Hepatic stellate cell (primary cell): ENCODE results near the gene SHROOM1.

Experiments
- DNase-seq: peaks from one replicate; pipeline ENCODE4 v3.0.0; 2011; ENCODE audit warnings: low spot score

The SHROOM1 gene

DNA sequence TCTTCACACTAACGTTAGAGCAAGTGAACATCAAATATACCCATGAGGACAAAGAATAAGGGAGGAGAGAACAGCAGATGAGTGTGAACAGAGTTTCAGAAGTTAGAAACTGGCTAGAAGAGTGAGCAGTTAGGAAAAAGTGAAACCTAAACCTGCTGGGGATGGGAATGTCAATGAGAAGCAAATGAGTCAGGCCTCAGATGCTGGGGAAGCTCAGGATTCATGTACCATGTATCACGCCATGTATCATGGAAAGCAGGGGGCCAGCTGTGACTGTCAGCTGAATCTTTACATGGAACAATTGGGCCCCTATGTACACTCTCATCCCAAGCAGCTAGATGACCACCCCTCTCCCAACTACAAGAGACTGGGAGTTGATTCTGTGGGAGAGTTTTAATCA lies 19.6 kb upstream of the SHROOM1 start:
- DNase-seq: no peak

DNA sequence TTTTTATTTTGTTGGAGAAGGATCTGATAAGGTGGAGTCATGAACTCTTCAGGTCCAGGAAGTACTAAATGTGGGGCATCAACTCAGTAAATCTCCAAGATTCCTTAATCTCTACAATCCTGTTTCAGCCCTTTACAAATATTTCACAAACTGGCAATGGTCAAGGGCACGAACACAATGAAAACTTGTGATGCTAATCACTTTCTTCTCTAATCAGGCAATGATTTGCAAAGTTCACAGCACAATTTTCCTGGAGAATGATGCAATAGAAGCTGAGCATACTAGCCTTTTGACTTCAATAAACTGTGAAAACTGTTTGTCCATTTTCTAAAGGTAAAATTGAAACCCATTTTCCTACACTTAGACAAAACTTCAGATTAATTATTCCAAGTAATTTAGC lies 18.9 kb upstream of the SHROOM1 start:
- DNase-seq: no peak

GRCh38 chr5:132848270-132848669 lies 17.8 kb upstream of the SHROOM1 start:
- no peak for DNase-seq

GRCh38 chr5:132841305-132841704 lies 10.9 kb upstream of the SHROOM1 start:
- DNase-seq: no peak

GRCh38 chr5:132840896-132841295 lies 10.4 kb upstream of the SHROOM1 start:
- no peak for DNase-seq

DNA sequence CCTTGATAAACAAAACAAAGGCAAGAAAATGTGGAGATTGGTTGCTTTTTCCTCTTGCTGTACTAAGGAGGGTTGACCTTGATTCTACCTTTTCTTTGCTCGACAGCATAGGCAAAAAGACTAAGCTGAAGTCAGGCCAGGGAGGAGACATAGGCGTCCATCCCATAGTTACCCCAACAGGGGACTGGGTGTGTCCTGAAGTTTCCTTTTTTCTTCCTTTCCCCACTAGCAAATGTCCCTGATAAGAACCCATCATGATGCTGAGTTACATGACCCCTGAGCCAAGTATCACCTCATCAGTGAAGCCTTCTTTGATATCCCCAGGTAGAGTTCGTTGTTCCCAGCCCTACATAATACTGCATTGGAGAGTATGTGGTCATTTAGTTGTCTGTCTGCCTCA lies 9.9 kb upstream of the SHROOM1 start:
- DNase-seq: no peak

- DNase-seq: peak; percentile 59
Measured at GRCh38 chr5:132839426-132840301, 9.2 kb upstream of the SHROOM1 start.

GRCh38 chr5:132838516-132839282 lies 8.3 kb upstream of the SHROOM1 start:
- DNase-seq: no peak

DNA sequence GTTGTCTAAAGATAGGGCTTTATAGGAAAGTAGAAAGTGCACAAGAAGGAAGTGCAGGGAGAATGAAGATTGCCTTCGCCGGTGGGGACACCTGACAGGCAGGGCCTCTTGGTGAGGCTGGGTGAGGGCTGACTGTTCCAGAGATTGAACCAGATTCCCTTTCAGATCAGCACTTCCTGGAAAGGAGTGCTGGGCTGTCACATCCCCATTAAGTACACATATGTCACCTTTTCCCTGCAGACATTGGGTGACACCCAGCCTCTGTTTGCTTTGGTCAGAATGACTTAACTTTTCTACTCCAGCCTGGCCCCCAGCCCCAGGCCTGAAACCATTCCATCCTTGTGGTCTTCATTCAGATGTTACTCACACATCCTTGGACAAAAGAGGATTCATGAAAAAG lies 7.4 kb upstream of the SHROOM1 start:
- DNase-seq: no peak

DNA sequence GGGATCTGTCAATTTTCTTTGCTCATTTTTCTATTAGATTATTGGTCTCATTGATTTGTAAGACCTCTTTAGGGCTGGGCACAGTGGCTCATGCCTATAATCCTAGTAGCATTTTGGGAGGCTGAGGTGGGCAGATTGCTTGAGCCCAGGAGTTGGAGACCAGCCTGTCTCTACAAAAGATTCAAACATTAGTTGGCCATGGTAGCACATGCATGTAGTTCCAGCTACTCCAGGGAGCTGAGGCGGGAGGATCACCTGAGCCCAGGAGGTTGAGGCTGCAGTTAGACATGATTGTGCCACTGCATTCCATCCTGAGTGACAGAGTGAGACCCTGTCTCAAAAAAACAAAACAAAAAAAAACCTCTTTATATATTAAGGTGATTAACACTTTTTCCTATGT lies 6.4 kb upstream of the SHROOM1 start:
- DNase-seq: no peak

GRCh38 chr5:132834057-132834456 lies 3.6 kb upstream of the SHROOM1 start:
- DNase-seq: no peak

DNA sequence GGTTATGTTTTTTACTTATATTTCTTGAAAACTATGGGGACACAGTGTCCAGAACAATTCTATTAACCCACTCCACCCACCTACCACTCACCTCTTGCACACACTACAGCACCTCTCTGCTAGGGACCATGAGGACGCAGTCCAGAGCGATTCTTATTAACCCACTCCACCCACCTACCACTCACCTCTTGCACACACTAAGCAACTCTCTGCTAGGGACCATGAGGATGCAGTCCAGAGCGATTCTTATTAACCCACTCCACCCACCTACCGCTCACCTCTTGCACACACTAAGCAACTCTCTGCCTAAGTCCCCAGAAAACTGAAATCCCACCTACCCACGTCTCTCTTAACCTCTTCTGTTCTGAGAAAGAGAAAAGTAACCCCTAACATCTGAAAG lies 2.2 kb upstream of the SHROOM1 start:
- DNase-seq: no peak

GRCh38 chr5:132831095-132831860 lies 831 bp upstream of the SHROOM1 start:
- no peak for DNase-seq

GRCh38 chr5:132829742-132830435 lies 558 bp downstream of the SHROOM1 start:
- peak; percentile 91 for DNase-seq

DNA sequence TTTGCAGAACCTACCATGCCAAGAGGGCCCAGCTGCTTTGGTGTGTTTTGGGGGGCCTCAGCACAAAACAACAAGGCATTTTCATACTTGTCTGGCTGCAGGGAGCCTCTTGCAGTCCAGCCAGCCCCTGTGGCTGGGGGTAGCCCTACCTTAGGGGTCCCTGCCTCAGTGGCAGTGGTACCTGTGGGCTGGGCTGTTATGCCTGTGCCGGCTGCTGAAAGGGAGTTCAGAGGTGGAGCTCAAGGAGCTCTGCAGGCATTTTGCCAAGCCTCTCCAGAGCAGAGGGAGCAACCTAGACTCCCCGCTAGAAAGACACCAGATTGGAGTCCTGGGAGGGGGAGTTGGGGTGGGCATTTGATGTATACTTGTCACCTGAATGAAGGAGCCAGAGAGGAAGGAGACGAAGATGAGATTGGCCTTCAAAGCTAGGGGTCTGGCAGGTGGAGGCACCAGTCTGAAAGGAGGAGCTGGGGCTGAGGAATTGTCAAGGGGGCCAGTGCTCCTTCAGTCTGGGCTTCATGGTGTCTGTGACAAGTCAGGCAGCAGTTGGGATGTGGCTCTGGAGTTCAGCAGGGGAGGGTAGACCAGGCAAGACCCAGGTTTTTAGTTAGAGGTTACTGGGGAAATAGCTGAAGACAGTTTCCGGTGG lies 1.5 kb downstream of the SHROOM1 start:
- no peak for DNase-seq

DNA sequence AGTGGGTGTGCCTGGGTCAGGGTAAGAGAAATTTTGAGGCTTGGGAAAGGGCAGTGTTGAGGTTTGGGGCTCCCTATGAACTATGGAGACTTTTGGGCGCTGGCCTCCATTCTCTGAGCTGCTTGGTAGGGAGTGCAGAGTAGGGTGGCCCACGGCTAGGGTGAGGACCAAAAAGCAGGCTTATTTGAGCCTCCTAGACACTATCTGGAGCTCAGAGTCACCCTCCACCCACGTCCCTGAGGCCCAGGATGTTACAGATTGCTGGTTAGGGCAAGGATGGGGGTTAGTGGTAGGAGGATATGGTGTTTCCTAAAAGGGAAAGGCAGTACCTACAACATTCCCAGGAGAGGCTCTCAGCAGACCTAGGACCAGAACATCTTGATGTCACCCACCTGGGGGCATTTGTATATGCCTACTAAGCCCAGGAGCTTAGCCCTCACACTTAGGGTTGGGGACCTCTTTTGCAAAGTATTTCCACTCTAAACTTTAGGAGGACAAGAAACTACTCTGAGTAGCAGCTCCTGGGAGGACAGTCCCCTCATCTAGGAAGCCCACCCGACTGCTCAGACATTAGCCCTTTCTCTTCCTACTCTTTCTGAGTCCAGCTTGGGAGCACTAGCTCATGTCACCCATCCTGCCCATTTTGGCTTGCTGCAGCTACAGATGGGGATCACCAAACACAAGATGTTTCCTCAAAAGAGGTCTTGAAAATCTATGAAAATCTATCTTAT lies 2.3 kb downstream of the SHROOM1 start:
- DNase-seq: no peak

DNA sequence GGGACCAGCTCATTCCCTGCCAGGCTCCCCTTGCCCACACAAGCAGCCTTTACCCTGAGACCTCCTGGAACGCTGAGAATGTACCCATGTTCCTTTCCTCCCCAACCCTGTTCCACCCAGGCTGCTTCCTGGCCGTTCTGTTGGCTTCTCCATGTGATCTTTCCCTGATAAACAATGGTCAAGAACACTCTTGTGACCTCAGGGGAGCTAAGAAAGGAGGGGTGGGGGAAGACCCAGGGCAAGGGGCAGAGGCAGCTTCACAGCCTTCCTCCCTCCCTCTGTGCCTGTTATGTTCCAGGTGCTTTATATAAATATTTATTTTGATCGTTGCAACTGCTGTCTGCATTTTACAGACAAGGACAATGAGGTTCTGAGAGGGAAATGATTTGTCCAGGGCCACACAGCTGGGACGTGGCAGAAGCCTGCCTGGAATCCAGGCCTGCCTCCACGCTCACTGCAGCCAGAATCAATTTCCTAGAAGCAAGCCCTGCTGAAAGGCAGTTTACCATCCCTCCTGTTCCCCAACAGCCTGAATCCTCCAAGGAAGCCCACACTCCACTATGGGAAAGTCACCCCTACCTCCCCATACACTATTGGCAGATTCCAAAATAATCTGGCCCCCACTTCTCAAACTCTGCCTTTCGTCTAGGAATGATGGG lies 3.9 kb downstream of the SHROOM1 start:
- DNase-seq: no peak

- DNase-seq: no peak
Measured at GRCh38 chr5:132825834-132826391, 4.5 kb downstream of the SHROOM1 start.

DNA sequence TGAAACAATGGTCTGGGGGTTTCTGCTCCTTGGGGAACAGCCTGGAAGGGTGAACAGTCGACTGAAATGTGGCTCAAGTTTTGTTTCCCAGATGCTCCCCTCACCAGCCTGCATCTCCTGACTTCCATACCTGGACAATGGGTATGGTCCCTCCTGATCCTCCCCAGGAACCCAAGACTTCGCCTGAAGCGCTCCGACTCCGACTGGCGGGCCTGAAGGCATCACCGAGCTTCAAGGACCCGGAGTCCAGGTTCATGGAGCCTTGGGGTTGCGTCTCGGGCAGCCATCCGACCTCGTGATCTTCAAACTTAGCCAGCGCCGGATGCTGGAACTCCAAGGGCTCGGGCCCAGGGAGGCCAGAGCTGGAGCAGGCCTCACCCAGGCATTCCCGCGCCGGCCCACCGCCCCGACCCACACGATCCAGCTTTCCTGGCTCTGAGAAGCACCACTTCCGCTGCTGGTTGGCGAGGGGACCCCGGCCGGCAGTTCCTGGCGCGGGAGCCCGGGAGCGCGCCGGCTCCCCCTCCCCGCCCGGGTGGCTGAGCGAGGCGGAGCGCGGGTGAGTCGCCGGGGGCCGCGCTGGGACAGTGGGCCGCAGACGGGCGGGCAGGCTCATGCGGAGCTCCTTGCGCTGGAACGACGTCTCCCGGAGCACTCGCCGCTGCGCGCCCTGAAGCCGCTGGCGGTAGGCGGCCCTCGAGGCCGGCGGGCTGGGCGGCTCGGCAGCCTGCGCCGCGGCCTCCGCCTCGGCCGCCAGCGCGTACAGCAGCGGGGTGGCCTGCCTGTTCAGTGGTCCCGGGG lies 5.2 kb downstream of the SHROOM1 start:
- no peak for DNase-seq
